ENCODE data around the gene IL1RAPL2.
"Not testable (repeated sequence)": the region's sequence is repeated elsewhere in the genome, so short reads cannot be mapped to it uniquely, and the experiment has no call there.

The IL1RAPL2 gene

GRCh38 chrX:104677517-104677916, 111.5 kb downstream of the IL1RAPL2 start:
- not testable (repeated sequence) for DNase-seq (ENCODE audit: low read depth)

DNA sequence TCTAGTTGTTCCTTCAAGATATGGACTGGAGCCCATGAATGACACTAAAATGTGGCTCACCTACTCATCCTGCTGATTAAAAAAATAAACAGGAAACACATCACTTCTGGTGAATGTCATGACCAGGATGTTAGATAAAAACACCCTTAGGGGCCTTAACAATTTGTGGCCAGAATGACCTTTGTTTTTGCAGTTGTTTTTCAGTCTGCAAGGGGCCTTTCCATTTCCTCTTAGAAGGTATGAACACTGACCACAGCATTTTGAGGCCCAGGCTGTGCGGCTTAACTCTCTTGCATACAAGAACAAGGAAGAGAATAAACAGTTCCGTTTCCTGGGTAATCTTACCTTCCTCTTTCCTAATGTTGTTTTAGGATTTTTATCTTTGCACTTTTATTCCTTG, 113.2 kb downstream of the IL1RAPL2 start:
- no peak for DNase-seq (ENCODE audit: low read depth)

- DNase-seq (ENCODE audit: low read depth) = no peak
These were observed 115.2 kb downstream of the IL1RAPL2 start for GRCh38 chrX:104681214-104681613.

- no peak for DNase-seq (ENCODE audit: low read depth)
These were observed 118.1 kb downstream of the IL1RAPL2 start for GRCh38 chrX:104684077-104684476.

DNA sequence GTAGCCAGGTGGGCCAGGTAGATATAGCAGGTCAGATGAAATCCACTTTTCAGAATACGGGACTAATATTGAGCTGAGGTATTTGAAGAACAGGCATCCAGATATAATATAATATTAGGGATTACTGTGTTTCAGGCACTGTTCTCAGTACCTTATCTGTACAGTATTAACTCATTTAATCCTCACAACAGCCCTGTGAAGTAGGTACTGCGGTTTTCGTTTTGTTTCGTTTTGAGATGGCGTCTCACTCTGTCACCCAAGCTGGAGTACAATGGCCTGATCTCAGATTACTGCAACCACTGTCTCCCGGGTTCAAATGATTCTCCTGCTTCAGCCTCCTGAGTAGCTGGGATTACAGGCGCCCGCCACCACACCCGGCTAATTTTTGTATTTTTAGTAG, 129.6 kb downstream of the IL1RAPL2 start:
- DNase-seq (ENCODE audit: low read depth) = no peak

DNA sequence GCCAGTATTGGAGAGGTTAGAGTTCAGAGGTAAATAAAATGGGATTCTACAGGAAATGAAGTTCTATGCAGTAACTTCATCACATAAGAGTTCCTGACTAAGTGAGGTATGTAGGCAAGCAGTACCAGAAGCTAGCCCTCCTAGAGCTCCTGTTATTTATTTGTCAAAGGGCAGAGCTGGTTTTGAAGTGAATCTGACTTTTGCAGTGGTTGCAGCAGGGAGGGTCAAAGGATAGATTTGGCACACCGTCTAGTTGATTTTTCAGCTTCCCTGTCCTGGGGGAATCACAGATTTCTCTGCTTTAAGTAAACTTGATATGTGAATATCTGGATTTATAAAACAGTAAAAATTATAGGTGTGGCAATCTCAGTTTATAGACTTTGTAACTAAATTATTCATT, 130.7 kb downstream of the IL1RAPL2 start:
- no peak for DNase-seq (ENCODE audit: low read depth)

GRCh38 chrX:104697294-104697693, 131.3 kb downstream of the IL1RAPL2 start:
- DNase-seq (ENCODE audit: low read depth) = no peak

DNA sequence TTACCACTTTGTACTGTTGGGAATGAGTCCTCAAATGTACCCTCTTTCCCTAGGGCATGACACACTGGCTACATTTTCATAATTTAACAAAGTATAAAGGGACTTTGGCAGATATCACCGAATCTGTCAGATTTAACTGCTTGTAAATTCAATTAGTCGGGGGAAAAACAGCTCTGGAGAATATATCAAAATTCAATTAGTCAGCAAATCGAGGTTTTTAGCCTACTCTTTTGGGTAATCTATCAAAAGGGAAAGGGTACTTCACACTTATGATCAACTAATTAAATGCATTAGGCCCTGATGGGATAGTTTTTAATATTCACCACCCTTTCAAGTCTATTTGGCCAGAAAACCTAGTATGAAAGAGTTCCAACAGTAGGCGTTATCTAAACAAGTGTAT, 141.0 kb downstream of the IL1RAPL2 start:
- DNase-seq (ENCODE audit: low read depth) = no peak

DNA sequence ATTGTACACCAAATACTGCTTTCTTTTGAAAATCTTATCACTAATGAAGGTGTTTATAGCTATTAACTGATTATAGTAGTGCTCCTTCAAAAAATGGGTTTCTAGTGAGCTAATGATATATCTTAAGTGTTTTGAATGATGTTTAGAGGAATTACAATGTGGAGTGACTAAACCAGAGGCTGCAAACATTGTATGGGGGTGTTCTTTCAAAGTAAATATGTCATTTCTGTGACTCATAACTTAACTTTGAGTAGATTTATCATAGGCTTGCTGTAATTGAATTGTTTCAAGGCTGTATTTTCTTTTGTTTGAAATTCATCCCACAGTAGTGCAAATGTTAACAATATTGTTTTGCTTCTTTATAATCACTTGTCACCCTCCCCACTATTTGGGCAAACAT, 141.6 kb downstream of the IL1RAPL2 start:
- DNase-seq (ENCODE audit: low read depth) = no peak

GRCh38 chrX:104712515-104712914, 146.5 kb downstream of the IL1RAPL2 start:
- DNase-seq (ENCODE audit: low read depth) = no peak

GRCh38 chrX:104721854-104722253, 155.9 kb downstream of the IL1RAPL2 start:
- DNase-seq (ENCODE audit: low read depth) = no peak

DNA sequence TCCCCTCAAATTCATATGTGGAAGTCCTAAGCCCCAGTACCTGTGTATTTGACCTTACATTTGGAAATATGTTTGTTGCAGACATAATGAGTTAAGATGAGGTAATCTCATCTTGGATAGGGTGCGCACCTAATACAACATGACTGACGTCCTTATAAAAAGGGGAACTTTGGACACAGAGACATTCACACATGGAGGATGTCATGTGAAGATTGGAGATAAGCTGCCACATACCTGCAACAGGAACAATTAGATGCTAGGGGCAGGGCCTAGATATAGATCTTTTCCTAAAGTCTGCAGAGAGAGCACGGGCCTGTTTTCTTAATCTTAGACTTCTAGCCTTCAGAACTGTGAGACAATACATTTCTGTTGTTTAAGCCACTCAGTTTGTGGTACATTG, 162.5 kb downstream of the IL1RAPL2 start:
- no peak for DNase-seq (ENCODE audit: low read depth)

DNA sequence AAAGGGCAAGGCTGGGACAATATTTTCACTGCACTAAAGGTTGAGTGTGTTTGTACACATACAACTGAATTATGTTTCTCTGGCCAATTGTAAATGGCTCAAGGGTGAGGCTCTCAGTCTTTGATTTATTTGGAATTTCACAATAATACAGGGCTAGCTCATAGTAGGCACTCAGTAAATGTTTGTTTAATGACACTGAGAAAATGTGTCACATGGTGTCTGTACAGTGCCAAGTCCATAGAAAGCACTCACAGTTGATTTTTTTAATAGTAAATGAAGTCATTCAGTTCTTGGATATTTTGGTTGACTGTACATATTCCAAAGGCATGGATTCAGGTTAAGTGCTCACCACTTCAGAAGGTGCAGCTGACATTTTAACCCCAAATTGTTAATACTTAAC, 176.4 kb downstream of the IL1RAPL2 start:
- DNase-seq (ENCODE audit: low read depth) = no peak

DNA sequence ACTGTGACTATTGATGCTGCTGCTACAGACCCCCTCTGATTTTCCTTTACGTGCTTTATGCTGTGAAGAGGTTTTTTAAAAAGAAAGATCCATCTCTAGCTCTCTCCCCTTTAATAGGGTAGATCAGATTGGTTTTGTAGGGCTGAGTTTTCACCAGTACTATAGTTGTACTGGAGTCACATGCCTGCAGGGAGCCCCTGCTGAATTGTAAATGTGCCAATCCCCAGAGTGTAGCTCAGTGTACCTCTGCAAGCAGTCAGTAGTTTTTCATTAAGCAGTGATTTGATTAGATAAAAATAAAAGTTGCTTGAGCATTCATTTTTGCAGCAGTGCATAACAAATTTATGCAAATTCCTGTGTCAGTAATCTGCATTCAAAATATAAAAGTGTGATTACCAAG, 179.2 kb downstream of the IL1RAPL2 start:
- no peak for DNase-seq (ENCODE audit: low read depth)

- DNase-seq (ENCODE audit: low read depth) = no peak
These were observed 184.1 kb downstream of the IL1RAPL2 start for GRCh38 chrX:104749951-104750610.

GRCh38 chrX:104762641-104763040, 196.6 kb downstream of the IL1RAPL2 start:
- no peak for DNase-seq (ENCODE audit: low read depth)

DNA sequence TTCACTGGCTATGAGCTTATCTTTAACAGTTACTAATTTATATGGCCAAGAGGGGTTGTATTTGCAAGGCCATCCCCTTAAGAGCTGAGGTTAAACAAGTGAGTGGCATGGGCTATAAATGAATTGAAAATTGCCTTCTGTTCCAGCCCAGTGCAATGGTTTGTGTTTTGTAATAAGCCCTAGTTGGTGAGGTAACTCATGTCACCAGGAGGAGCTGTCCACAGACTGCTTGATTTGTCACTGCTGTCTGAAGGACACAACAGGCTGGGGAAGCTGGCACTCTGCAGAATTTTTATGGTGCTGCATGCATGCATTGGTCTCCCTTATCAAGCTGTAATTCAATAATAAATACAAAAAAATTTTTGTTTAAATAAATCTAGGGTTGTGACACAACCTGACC, 223.8 kb downstream of the IL1RAPL2 start:
- no peak for DNase-seq (ENCODE audit: low read depth)

GRCh38 chrX:104795804-104796203, 229.8 kb downstream of the IL1RAPL2 start:
- no peak for DNase-seq (ENCODE audit: low read depth)

DNA sequence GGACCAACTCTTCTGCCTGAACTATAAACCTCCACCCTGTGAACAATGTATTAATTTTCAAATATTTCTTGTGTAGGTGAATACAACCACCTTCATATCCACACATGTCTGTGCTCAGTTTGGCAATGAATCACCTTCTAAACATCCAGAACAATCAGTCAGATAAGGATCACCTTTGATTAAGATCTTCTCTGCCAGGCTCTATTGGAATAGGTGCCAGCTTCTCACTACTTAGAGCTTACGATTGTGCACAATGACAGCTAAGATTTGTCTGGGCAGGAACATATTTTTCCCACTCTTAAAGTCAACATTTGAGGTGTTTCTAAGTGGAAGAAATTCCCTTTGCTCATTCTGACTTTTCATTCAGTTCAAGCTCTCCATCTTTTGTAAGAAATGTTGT, 237.2 kb downstream of the IL1RAPL2 start:
- no peak for DNase-seq (ENCODE audit: low read depth)

DNA sequence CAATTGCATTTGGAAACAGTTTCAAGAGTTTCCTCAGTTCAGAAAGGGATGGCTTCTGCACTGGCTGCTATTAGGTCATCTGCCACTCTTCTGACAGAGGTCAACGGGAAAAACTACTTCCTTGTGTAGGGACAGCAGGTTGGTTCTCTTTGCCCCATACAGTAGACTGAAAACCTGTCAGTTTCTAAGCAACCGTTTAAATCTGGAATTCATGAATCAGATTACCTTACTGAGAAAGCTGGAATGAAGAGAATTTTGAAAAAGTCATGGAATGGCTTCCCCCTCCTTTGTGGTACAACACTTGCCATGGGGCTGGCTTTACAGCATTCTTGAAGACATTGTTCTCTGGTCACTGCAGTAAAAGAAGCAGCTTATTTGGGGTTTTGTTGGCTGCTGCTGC, 240.3 kb downstream of the IL1RAPL2 start:
- no peak for DNase-seq (ENCODE audit: low read depth)

DNA sequence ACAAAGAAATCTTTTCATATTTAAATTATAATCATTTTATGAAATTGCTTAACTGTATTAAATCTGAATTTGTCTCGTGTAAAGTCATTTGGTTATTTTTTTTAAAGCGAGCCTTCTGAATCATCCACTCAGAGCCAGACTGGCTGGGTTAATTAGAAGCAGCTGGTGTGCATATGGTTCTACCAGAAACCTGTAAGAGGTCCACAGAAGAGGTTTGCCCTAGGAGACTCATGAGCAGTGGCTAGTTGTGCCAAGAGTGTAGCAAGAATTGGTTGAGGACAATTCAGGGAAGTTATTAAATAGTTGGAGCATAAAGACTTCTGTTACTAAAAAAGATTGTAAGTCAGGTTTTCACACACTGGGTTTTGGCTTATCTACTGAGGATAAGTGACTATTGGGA, 267.4 kb downstream of the IL1RAPL2 start:
- no peak for DNase-seq (ENCODE audit: low read depth)

DNA sequence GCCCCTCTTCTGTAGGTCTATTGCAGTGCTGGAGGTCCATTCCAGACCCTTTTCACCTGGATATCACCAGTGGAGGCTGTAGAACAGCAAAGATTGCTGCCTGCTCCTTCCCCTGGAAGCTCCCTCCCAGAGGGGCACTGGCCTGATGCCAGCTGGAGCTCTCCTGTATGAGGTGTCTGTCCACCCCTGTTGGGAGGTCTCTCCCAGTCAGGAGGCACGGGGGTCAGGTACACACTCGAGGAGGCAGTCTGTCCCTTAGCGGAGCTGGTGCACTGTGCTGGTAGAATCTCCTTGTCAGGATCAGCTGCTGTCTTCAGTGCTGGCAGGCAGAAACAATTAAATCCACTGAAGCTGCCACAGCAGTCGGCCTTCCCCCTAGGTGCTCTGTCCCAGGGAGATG, 276.6 kb downstream of the IL1RAPL2 start:
- DNase-seq (ENCODE audit: low read depth) = no peak

DNA sequence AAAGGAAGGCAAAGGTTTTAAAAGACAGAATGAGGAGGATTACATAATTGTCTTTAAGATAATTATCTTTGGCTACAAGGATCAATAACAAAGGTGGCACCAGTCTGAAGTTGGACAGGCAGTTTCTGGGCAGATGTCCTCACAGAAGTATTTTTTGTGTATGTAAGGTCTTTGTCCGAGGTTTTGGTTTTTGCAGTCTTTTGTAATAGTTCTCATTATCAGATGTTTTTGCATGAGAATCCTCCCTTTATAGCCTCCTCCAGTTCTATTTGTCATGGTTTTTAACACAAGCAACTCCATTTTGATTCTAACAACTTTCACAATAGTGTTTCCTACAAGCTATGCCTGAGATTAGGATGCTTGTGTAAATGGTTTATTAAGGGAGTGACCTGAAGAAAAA, 286.2 kb downstream of the IL1RAPL2 start:
- no peak for DNase-seq (ENCODE audit: low read depth)

- DNase-seq (ENCODE audit: low read depth) = no peak
These were observed 288.2 kb downstream of the IL1RAPL2 start for GRCh38 chrX:104854188-104854587.

Data from non-pigmented ciliary epithelial cell (primary cell).